DMS114 treated with DMSO at 0.1 percent for 48 hours (cell line): Measurements from ENCODE around the gene TRA2A.
A peak's percentile ranks its signal among the peaks of the same experiment; 100 is the strongest.
"Not testable (repeated sequence)": the region's sequence is repeated elsewhere in the genome, so short reads cannot be mapped to it uniquely, and the experiment has no call there.

Source experiments
- DNase-seq: peaks from one replicate; lab custom pipeline; 2025; ENCODE audit not compliant: unreplicated experiment; lab: John Stamatoyannopoulos, UW

TRA2A gene

DNA sequence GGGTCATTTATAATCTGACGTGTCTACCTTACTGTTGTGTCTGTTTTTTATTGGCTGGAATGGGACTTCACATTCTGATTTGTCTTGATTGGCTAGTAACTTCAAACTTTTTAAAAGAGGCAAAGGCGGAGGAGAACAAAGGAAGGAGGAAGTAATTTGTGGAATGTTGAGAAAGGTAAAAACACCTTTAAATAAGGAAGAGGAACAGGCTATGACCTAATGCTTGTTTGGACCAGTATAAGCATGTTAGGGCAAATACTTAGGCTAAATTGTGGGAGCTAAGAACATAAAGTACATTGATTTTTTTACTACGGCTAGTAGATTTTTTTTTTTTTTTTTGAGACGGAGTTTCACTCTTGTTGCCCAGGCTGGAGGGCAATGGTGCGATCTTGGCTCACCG is 18.0 kb downstream of the TRA2A start:
- not testable (repeated sequence) for DNase-seq

DNA sequence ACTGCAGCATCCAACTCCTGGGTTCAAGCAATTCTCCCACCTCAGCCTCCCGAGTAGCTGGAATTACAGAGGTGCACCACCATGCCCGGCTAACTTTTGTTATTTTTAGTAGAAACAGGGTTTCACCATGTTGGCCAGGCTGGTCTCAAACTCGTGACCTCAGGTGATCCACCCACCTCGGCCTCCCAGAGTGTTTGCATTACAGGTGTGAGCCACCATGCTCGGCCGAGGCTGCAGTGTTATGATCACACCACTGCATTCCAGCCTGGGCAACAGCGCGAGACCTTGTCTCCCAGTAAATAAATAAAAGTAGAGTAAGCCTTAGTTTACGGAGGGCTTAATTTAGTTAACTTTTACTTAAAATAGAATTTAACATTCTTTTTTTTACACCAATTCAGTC is 37.8 kb downstream of the TRA2A start:
- DNase-seq, result no peak

DNA sequence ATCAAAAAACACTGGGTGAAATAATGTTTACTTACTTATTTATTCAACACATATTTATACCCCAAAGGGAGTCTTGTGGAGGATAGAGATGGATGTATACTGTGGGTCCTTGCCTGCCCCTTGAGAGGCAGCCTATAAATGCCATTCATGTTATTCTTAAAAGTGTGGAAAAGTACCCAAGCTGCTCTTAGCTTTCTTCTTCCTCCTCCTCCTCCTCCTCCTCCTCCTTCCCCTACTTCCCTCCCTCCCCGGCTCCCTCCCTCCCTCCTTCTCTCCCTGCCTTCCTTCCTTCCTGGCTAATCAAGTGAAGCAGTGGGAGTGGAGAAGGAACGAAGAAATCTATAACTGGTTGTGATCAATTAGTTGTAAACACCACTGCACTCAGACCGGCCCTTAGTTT is 40.3 kb downstream of the TRA2A start:
- DNase-seq, result no peak

DNA sequence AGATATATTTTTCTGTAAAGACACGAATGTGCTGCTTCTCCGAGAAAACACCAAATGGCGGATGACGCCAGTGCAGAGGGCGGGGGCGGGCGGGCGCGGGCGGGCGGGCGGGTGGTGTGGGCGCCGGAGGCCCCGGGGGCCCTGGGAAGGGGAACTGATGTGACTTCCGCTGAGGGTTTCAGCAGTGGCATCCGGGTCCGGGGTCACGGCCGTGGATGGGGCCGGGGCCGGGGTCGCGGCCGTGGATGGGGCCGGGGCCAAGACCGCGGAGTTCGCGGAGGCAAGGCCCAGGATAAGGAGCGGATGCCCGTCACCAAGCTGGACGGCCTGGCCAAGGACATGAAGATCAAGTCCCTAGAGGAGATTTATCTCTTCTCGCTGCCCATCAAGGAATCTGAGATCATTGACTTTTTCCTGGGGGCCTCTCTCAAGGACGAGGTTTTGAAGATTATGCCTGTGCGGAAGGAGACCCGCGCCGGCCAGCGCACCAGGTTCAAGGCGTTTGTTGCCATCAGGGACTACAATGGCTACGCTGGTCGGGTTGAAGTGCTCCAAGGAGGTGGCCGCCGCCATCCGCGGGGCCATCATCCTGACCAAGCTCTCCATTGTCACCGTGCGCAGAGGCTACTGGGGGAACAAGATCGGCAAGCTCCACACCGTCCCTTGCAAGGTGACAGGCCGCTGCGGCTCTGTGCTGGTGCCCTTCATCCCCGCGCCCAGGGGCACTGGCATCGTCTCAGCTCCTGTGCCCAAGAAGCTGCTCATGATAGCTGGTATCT is 41.2 kb downstream of the TRA2A start:
- DNase-seq, result no peak

DNA sequence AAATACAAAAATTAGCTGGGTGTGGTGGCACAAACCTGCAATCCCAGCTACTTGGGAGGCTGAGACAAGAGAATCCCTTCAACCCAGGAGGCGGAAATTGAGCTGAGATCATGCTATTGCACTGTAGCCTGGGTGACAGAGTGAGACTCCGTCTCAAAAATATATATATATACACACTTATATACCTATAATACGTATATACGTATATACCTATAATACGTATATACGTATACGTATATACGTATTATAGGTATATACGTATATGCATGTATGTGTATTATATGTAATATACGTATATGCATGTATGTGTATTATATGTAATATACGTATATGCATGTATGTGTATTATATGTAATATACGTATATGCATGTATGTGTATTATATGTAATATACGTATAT is 43.1 kb downstream of the TRA2A start:
- DNase-seq, result not testable (repeated sequence)

DNA sequence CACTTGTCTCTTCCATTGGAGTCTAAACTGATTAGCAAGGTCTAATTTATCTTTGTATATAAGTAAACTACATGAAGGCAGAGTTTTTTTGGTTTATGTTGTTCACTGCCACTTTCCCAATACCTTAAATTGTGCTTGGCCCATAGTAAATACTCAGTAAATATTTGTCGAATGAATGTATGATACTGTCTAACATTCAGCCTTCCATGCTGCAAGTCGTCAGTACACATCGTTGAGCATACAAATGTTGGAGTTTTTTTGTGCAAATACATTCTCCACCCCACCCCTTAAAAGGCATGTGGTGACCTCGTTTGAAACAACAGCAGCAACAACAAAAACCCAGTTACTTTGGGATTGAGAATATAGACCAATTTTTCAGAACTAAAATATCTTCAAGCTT is 44.1 kb downstream of the TRA2A start:
- DNase-seq, result no peak

DNA sequence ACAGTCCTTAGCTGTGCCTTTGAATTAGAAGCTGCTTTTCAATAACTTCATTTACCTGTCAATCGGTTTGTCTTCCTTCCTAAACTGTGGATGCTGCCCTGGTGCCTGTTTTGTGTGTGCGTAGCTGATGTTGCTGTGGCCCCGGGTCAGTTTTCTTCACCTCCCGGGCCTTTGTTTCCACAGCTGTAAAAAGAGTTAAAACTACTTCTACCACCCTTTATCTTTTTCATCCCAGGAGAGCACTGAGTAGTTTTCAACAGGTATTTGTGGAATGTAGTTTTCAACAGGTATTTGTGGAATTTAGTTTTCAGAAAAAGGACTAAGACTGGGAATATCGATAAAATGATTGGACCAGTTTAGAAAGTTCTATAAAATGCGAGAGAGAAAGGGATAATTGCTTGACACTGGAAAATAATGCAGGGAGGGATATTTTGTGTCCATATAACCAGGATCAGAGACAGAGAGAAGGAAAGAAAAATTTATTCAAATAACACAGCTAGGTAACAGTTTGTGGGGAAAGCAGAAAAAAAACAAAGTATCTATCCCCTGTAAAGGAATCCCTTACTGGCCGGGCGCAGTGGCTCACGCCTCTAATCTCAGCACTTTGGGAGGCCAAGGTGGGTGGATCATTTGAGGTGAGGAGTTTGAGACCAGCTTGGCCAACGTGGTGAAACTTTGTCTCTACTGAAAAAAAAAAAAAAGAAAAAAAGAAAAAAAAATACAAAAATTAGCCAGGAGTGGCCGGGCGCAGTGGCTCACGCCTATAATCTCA is 45.6 kb downstream of the TRA2A start:
- DNase-seq, result no peak

DNA sequence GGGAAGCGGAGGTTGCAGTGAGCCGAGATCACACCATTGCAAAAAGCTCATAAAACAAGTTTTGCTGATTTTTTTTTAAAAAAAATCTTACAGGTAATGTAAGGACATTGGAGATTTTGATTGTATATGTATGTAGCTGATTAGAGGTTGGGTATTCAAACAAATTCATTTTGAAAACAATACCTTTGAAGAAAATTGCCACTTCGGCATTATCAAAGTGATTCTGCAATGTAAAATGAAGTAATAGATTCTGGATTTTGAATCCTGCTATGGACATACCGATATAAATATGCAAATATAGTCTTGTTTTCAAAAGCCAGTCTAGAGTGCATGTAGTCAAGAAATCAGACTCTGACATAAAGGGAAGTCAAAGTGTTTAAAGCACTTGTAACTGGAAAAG is 49.1 kb downstream of the TRA2A start:
- DNase-seq, result no peak

DNA sequence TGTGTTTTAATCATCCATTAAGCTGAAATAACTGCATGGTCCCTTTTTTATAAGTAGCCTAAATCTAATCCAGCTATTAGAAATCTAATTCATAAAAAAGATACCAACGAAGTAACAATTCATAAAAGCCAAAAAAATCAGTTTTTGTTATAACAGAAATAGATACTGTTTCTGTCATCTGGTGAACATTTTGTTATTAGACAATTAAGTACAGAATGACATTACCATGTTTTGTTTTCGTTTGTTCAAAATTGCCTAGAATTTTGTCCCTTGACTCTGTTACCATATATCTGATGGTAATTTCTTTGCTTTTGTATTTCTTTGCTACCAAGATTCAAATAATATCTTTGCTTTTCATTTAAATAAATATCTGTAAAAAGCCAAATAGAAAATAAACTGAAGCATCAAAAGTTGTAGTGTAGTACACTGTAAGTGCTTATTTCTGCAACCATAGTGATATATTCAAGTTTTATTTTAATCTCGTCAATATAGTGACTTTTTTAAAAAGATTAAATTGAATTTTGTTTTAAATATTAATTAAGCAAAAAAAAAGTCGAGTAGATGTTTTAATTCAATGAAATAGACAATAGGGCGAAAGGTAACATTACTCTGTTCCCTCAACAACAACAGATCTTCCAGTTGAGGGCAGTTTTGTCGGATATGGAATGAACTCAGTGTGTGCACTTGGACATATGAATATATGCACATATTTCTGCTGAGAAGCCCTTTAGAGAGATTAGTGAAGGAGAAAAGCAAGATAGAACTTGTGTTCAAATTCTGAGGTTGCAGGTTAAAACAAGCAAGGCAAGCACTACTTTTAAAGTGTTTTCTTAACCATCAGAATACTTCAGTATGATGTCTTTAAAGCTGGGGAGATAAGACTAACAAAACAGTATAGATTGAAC is 53.6 kb downstream of the TRA2A start:
- DNase-seq, result no peak

DNA sequence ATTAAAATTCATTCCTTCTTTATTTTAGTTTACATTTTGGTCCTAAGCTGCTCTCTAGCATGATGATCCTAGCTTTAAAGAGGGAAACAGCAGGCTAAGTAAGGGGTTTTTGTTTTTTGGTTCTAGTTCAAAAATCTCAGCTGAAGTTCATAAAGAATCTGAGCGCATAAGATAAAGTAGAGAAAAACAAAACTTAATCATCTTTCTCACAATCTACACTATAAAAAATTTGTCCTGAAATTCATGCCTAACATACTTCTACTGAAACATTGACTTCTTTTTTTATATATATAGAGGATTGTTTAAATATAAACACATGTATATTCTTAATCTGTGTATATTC is 54.7 kb downstream of the TRA2A start:
- DNase-seq, result no peak

DNA sequence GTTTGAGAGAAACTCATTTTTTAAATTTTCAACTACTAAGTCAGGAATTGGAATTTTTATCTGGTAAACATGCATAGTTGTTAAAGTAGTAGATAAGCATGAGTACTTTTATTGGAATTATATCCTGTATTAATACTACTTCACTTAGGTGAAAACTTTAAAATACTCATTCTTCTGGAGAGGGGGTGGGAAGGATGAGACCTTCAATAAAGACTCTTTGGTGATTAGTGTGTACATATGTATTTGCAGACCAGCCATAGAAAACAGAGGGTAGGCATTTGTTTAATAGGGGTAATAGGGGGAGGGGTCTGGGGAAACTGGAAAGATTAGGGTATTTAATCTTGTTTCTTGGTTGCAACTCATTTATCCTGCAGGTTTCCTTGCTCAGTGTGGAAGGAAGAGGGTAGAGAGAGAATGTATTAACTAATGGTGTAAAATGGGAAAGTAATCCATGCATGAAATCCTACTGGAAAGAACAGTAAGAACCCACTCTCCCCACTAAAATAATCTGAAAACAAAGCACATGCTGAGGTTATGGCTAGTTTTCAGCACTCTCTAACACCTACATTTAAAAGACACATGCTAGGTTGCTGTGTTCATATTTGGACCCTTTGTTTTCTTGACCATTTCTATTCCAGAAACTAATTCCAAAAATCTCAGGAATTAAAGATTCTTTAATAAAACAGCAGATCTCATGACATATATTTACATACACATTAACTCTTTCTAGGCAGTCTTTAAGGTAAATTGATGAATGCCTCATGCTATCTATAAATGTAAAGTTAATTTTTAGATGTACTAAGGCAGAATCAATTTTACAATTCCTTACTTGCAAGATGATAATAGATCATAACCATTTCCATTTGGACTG is 55.3 kb downstream of the TRA2A start:
- peak; percentile 82 for DNase-seq

DNA sequence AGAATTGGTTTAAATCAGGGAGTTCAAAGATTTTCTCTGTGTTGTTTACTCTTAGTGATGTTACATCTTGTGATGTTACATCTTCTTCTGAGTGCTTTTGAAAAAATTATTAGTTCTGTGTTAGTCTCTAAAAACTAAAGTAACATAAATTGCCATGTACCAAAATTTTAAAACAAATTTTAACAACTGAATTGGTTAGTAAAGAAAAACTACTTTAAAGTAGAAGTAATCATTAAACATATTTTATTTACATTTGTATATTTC is 56.3 kb downstream of the TRA2A start:
- DNase-seq, result no peak

DNA sequence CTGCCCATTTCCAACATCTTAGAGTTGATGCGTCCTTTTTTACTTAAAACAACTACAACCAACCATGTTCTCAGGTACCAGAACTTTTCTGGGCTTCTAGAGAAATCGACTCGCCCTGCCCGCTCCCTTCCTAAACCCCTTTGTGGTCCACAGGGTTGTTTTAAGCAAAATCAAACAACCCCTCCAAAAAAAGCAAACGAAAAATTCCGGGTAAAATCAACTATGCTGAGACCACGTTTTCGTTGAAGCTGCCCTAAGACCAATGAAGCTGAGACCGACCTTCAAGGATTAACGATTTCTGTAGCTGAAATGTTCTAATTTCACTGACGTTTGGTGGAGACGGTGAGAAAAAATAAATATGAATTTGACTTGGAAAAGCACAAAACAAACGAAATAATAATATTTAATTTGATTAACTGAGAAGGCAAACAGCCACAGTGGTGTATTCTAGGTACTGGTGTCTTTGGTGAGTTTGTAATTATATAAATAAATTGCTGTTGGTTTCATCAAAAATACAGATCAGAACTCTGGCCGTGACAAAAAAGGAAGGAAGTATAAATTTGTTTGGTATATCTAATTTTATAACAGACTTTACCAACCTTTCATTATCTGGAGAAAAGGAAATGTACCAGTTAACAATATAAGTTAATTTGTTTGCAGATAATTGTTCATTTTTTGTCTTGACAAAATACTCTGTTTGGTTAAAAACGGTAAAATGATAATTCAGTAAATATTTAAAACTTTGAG is 56.8 kb downstream of the TRA2A start:
- no peak for DNase-seq

DNA sequence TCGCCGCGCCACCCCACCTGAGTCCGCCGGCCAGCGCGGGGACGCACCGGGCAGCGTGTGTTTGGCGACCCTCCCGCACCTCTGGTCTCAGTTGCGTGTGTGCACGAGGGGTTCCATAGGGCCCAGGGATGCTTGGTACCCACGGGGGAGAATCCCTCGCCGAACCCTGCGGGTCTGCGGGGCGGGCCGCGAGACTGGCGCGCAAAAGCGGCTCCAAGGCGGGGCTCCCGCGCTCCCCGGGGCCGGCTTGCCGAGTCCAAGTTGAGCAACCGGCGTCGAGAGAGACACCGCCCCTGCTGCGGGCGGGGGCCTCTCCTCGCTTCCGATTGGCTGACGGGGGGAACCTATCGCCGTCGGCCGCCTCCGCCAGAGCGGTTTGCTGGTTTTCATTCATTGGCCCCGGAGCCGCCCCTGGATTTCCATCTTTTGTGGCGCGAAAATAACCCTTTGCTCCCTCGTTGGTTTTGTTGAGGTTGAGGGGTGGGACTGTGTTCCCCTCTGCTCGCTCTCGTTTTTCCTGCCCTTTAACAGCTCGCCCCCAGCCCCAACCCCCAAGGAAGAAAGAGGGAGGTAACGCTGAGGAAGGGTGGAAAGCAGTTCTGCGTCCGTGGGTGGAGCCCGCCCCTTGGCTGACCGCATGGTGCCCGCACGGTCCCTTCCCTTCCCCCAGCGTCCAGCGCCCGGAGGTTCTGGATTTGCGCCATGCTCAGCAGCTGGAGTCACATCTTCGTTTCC is 57.5 kb downstream of the TRA2A start:
- peak; percentile 96 for DNase-seq

DNA sequence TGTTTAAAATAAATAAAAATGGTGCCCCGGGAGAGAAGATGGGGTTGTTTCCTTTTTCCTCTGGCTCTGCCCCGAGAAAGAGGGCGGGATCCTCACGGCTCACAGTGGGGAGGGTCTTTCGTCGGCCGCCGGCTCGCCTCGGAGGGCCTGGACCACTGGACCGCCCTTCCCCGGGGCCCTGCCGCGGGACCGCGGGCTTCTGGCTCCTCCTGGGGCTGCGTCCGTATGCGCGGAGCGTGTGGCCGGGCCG is 58.0 kb downstream of the TRA2A start:
- peak; percentile 54 for DNase-seq

DNA sequence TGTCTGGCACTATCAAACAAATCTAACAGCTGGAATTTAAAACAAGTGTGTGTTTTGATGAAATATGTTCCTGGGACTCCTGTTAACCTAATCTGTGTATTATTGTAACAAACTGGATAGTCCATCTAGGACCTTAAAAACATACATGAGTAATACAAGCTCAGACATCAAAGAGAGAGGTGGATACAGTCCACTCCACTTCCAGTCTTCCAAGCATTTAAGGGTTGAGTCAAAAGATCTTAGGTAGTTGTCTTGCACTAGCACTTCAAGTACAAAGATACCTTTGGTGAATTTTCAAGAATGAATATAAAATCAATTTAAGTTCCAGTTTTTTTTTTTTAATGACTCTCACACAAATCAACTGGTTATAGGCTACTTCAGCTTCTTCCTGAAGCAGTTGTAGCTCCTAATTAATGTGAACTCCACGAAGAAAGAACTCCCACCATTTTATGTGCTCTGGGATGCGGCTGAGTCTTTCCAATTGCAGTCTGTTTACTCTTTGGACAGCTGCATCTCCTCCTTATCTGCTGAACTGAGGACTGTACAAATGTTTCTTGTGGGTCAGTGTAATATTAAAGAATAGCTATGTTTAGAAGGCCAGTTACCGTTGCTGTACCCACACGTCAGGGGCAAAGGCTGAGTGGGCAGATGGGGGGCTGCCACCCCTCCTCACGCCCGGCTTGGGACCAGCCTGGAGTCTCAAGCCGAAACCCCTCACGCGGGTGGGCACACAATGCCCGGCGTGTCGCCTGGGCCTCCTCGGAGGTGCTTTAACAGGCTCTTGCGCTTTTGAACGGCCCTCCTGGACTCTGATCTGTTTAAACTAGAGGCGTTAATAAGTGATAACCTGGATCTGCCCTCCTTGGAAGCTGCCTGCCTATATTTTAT is 58.6 kb downstream of the TRA2A start:
- DNase-seq, result peak; percentile 55

DNA sequence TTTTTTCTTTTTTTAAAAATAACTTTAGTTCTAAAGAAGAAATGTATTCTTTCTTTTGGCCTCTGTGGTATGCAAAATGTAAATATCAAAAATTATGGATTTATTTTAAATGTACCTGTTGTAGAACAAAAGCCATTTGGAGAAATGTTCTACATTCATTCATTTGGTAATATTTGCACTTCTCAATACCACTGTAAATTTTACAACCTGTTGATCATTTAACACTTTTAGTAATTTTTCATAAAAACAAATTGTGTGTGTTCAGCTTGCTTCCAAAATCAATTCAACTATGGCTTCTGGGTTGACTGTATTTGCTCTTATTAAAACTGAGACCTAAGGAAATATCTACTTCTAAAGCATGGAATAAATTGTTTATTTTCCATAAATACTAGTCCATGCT is 59.2 kb downstream of the TRA2A start:
- DNase-seq, result no peak

DNA sequence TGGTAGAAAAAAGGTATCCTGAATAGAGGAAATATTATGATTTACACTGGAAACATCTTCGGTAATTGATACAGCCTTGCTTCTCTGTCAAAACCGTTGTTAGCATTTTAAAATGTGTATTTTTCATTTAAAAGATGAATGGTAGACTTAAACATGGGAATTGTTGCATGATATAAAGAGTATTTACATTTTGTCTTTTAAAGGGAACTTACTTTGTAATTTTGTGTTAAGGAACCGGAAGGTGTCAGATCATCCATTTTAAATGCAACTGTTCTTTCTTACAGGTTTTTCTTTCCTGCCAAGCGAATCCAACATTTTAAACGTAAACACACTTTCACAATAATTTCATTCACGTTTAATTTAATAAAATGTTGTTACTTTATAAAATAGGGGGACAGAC is 59.7 kb downstream of the TRA2A start:
- peak; percentile 42 for DNase-seq
